ENCODE measurements around the gene DCLRE1C. TPM values are rescaled to one million over a fixed set of nuclear protein-coding genes. Genes with fewer than 3 reads are reported as not detected.
"Not testable (repeated sequence)": the region's sequence is repeated elsewhere in the genome, so short reads cannot be mapped to it uniquely, and the experiment has no call there.

DCLRE1C gene
- 7.4 TPM for total RNA-seq

GRCh38 chr10:14954001-14954770 is at the start of gene DCLRE1C:
Gene DCLRE1C, minus strand, starts transcription at chr10:14954096. Its CDS starts 86 bp downstream, at chr10:14954010.
- DNase-seq: peak; percentile 96

- DNase-seq: no peak
Measured at GRCh38 chr10:14995964-14996565, 42.2 kb upstream of the DCLRE1C start.

GRCh38 chr10:14993500-14994455 is 39.9 kb upstream of the DCLRE1C start:
- DNase-seq: not testable (repeated sequence)

DNA sequence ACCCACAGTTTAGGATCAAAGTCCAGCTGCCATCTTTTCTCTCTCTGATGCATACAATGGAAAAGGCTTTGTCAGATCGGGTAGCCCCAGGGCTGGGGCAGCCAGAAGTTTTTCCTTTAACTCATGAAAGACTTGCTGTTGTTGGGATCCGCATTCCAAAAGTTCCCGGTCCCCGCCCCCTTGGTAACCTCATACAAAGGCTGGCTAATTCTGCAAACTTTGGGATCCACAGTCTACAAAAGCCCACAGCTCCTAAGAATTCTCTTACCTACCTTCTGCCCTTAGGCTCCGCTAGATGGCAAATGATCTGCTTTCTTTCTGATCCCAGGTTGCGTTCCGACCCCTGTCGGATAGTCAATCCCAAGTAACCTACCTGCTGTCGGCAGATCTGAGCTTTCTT is 38.4 kb upstream of the DCLRE1C start:
- not testable (repeated sequence) for DNase-seq

- not testable (repeated sequence) for DNase-seq
Measured at GRCh38 chr10:14991035-14991749, 37.3 kb upstream of the DCLRE1C start.

- not testable (repeated sequence) for DNase-seq
Measured at GRCh38 chr10:14989552-14989951, 35.7 kb upstream of the DCLRE1C start.

DNA sequence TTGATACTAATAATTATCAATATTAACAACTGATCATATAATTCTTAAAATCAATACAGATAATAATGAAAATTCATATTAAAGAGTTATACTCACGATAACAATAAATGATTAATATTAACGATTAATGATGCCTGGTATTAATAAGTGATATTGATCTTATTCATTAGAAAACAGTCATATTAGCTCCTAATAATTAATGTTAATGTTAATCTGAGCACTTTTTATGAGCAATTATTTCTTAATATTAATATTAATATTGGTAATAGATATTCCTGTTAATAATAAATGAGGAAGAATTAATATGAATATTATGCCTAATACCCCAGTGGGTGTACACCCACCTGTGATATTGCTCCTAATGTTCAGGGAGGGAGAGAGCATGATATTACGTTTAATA is 28.8 kb upstream of the DCLRE1C start:
- no peak for DNase-seq

- no peak for DNase-seq
Measured at GRCh38 chr10:14975672-14976273, 21.9 kb upstream of the DCLRE1C start.

GRCh38 chr10:14974153-14974998 is 20.5 kb upstream of the DCLRE1C start:
- DNase-seq: not testable (repeated sequence)

- DNase-seq: peak; percentile 14
Measured at GRCh38 chr10:14971867-14972448, 18.1 kb upstream of the DCLRE1C start.

- DNase-seq: no peak
Measured at GRCh38 chr10:14967897-14968296, 14.0 kb upstream of the DCLRE1C start.

DNA sequence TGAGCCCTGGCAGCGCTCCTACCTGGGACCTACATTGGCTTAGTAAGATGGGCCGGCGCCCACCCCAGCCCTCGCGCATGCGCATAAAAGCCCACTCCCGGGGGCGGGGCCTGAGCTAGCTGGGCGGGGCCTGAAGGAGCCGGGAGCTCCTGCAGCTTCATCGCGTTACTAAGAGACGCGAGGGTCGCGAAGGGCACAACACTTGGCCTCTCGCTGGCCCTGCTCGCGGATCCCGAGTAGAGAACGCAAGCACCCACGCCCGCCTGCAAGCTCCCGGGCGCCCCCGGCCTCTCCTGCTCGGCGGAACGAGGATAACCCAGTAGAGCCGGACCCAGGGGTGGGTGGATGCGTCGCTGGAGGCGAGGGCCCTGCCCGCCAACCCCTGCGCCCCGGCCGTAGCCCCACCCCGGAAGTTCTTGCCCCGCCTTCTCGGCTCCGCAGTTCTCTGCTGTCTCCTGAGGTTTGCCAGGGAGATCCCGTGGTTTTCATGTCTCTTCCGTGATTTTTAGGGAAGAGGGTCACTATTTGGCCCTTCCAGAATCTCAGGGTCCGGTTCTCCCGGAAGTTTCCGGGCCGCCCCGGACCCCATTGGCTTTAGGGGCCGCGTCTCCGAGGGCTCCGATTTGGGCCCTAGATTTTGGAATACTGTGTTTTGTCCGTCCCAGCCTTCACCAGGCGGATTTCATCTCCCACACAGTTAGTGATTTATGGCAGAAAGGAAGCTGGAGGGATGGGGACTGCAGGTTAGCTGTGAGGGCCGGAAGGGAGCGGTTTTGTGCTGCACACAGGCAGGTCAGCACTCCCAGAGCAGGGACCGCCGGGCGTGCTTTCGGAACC is 5.5 kb upstream of the DCLRE1C start, which contains the start of gene MEIG1:
Gene MEIG1 (plus strand): TSS at position 168 of the 837 bp plus-strand sequence. CDS start 7,081 bp downstream, outside the sequence.
- DNase-seq: peak; percentile 96

DNA sequence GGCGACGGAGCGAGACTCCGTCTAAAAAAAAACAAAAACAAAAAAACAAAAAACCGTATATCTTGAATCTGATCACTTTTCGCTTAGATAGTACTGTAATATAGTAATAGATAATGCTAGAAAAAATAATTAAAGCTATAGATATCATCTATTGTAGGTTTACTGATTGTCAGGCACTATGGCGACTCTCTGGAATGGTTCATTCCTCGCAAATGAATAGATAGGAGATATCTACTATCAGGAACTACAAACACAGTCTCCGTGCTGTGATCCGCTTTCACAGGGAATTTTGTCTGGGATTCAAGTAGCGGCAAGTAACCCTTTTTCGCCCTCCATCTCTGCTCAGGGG is 5.0 kb upstream of the DCLRE1C start:
- no peak for DNase-seq

DNA sequence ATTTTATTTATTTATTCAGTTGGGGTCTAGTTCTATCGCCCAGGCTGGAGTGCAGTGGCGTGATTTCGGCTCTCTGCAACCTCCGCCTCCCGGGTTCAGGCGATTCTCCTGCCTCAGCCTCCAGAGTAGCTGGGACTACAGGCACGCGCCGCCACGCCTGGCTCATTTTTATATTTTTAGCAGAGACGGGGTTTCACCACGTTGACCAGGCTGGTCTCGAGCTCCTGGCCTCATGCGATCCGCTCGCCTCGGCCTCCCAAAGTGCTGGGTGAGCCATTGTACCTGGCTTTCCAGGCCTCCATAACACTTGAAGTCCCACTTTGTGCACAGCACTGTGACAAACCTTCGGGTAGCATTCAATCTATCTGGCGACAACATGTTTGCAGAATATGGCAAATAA is 1.0 kb upstream of the DCLRE1C start:
- DNase-seq: no peak

GRCh38 chr10:14953424-14954000 is 384 bp downstream of the DCLRE1C start:
- no peak for DNase-seq

DNA sequence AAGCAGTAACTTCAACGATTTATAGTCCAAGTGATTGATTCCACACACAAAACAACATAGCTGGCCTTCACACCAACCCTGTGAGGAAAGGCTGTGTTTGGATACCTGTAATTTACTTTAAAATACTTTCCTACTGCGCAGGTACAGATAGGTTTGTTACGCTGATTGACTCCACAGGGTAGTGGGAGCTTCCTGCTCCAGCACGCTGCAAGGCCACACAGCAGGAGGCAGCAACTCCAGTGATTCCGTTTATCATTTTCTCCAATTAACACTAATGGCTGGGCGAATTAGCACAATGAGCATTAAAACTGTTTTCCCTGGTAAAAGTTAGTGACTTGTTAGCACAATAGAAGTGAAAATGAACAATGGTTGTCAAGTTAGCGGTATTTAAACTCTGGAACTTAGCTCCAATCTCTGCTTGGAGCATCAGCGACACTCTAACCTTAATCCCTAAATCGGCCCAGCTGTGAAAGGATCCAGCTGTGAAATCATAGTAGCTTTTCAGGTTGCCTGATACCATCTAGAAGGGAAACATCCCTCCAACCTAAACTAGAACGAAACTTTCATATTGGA is 959 bp downstream of the DCLRE1C start:
- DNase-seq: peak; percentile 11

DNA sequence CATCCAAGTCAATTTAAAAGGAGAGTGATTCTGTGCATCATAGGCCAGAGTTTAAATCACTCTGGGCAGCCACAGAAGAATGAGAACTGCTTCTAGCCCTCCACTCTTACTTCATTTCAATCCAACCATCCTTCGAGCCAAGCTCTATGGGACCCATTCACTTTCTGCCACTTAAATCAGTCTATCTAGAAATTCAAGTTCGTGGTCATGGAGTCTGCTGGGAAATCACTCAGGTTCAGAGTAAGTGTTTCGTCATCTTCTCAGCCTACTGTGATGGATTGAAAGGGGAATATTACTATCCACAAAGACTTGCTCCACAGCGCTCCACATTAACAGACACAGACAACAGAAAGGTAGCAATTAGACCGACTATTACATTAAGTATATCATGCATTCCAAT is 4.6 kb downstream of the DCLRE1C start:
- no peak for DNase-seq

- DNase-seq: no peak
Measured at GRCh38 chr10:14947268-14947667, 6.6 kb downstream of the DCLRE1C start.
